HEK293 (cell line): ENCODE measurements around the gene ELOVL5.

ENCODE experiments used
- CTCF ChIA-PET: fragments of 350-600 bp; formaldehyde crosslinking; extraction: SDS; loops from one replicate; lab custom pipeline; 2021; ENCODE audit warnings: antibody characterized with exemption; lab: Yijun Ruan, JAX
- POLR2A ChIA-PET: fragments of 300-600 bp; formaldehyde crosslinking; extraction: SDS; loops from one replicate; lab custom pipeline; 2020; ENCODE audit warnings: antibody characterized with exemption, inconsistent platforms; lab: Yijun Ruan, JAX
- H3K27ac ChIP-seq: fragments of 200-500 bp; sonication (Bioruptor generic); 2 replicates; pipeline ENCODE4 v1.5.1; 2014; ENCODE audit warnings: low read depth, low read length, control low read depth, inconsistent platforms; ENCODE audit errors: extremely low read depth
- H3K36me3 ChIP-seq, 2 experiments: fragments of 200-500 bp in 1 of 2; sonication (Bioruptor generic) in 1 of 2; 1 replicate in 1 of 2; 2 replicates in 1 of 2; pipeline ENCODE4 v1.5.1; 2014 to 2017; ENCODE audit warnings: inconsistent platforms in 2 of 2, low read length in 2 of 2; ENCODE audit not compliant: control insufficient read depth in 2 of 2, insufficient read depth in 1 of 2
- H3K4me1 ChIP-seq: fragments of 200-500 bp; sonication (Bioruptor generic); 2 replicates; pipeline ENCODE4 v1.5.1; 2014; ENCODE audit warnings: mild to moderate bottlenecking, low read length, inconsistent platforms; ENCODE audit not compliant: control insufficient read depth, insufficient read depth
- H3K4me3 ChIP-seq: 2 replicates; pipeline ENCODE4 v1.5.1; 2011; ENCODE audit warnings: low read depth, mild to moderate bottlenecking, control low read depth, low read length, moderate library complexity
- H3K9me3 ChIP-seq: fragments of 200-500 bp; sonication (Bioruptor generic); 2 replicates; pipeline ENCODE4 v1.5.1; 2014; ENCODE audit warnings: low read depth, low read length, inconsistent platforms; ENCODE audit not compliant: control insufficient read depth, insufficient read depth
- KLF10 ChIP-seq: fragments of 450-650 bp; IDR thresholded peaks from 2 replicates; pipeline ENCODE4 v1.5.1; 2018; ENCODE audit warnings: missing biosample characterization, mild to moderate bottlenecking, missing genetic modification characterization
- YY1 ChIP-seq: fragments of 450-650 bp; formaldehyde crosslinking; IDR thresholded peaks from 2 replicates; pipeline ENCODE4 v1.5.1; 2018; ENCODE audit warnings: missing biosample characterization, missing genetic modification characterization
- ZNF121 ChIP-seq: fragments of 450-650 bp; formaldehyde crosslinking; IDR thresholded peaks from 2 replicates; pipeline ENCODE4 v1.5.1; 2016; ENCODE audit warnings: missing biosample characterization, missing genetic modification characterization
- ZNF19 ChIP-seq: fragments of 450-650 bp; formaldehyde crosslinking; IDR thresholded peaks from 2 replicates; pipeline ENCODE4; 2016; ENCODE audit warnings: missing biosample characterization, missing genetic modification characterization, low read depth
- ZNF2 ChIP-seq: fragments of 450-650 bp; formaldehyde crosslinking; IDR thresholded peaks from 2 replicates; pipeline ENCODE4 v1.5.1; 2016; ENCODE audit warnings: missing biosample characterization, missing genetic modification characterization
- ZNF473 ChIP-seq: fragments of 450-650 bp; formaldehyde crosslinking; IDR thresholded peaks from 2 replicates; pipeline ENCODE4 v1.5.1; 2017; ENCODE audit warnings: missing biosample characterization, missing genetic modification characterization
- ZNF501 ChIP-seq: fragments of 450-650 bp; formaldehyde crosslinking; IDR thresholded peaks from 2 replicates; pipeline ENCODE4 v1.5.1; 2016; ENCODE audit warnings: missing biosample characterization, missing genetic modification characterization
- ZNF530 ChIP-seq: fragments of 450-650 bp; formaldehyde crosslinking; IDR thresholded peaks from 2 replicates; pipeline ENCODE4 v1.5.1; 2016; ENCODE audit warnings: low read depth, missing biosample characterization, missing genetic modification characterization
- ZNF610 ChIP-seq: fragments of 450-650 bp; formaldehyde crosslinking; IDR thresholded peaks from 2 replicates; pipeline ENCODE4 v1.5.1; 2016; ENCODE audit warnings: missing biosample characterization, missing genetic modification characterization, borderline replicate concordance
- ZNF701 ChIP-seq: fragments of 450-650 bp; formaldehyde crosslinking; IDR thresholded peaks from 2 replicates; pipeline ENCODE4 v1.5.1; 2016; ENCODE audit warnings: missing biosample characterization, missing genetic modification characterization
- TF ChIP-seq, protein P1 (sequence below): fragments of 450-650 bp; formaldehyde crosslinking; IDR thresholded peaks from 2 replicates; pipeline ENCODE4 v1.5.1; 2016; ENCODE audit warnings: missing biosample characterization, missing genetic modification characterization
- TF ChIP-seq, protein P2 (sequence below): fragments of 450-650 bp; formaldehyde crosslinking; IDR thresholded peaks from 2 replicates; pipeline ENCODE4 v1.5.1; 2016; ENCODE audit warnings: missing biosample characterization, missing genetic modification characterization
- TF ChIP-seq, protein P3 (sequence below): fragments of 450-650 bp; formaldehyde crosslinking; IDR thresholded peaks from 2 replicates; pipeline ENCODE4 v1.5.1; 2016; ENCODE audit warnings: missing biosample characterization, missing genetic modification characterization
- TF ChIP-seq, protein P4 (sequence below): fragments of 450-650 bp; formaldehyde crosslinking; conservative IDR thresholded peaks from 2 replicates; pipeline ENCODE4 v1.5.1; 2016; ENCODE audit warnings: low read depth, missing biosample characterization, missing genetic modification characterization

The ELOVL5 gene

DNA sequence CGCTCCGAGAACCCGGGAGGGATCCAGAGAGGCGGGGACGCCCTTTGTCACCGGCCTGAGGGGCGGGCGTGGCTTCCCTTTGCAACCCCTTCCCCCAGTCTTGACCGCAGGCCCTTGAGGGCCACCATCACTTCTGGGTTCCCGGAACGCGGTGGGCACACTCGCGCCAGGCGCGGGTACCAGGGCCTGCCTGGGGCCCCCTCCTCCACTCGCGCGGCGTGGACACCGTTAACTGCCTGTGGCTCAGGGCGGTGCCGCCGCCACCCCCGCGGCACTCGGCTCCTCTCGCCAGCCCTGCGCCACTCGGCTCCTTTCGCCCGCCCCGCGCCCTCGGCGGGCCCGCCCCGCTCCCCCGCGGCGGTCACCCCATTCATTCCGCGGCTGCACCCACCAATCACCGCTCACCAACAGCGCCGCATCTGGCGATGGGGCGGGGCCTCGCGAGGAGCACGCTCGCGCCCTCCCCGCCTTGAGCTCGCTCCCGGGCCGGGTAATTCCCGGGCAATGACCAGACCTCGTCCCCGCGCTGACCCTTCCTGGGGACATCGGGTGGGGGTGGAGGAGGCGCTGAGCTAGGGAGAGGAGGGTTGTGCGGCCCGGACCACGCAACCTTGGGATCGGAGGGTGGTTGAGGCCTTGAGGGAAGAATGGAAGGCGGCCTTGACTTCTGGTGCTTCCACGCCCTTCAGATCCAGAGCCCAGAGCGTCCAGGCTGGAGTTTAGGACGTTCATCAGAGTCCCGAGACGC is 10.5 kb upstream of the ELOVL5 start (continued):
- TF ChIP-seq, protein P1, sequence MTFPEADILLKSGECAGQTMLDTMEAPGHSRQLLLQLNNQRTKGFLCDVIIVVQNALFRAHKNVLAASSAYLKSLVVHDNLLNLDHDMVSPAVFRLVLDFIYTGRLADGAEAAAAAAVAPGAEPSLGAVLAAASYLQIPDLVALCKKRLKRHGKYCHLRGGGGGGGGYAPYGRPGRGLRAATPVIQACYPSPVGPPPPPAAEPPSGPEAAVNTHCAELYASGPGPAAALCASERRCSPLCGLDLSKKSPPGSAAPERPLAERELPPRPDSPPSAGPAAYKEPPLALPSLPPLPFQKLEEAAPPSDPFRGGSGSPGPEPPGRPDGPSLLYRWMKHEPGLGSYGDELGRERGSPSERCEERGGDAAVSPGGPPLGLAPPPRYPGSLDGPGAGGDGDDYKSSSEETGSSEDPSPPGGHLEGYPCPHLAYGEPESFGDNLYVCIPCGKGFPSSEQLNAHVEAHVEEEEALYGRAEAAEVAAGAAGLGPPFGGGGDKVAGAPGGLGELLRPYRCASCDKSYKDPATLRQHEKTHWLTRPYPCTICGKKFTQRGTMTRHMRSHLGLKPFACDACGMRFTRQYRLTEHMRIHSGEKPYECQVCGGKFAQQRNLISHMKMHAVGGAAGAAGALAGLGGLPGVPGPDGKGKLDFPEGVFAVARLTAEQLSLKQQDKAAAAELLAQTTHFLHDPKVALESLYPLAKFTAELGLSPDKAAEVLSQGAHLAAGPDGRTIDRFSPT (tag by site-specific recombination), result peak; percentile 88
- TF ChIP-seq ZNF19, result no peak
- peak; percentile 27 for TF ChIP-seq YY1
- TF ChIP-seq ZNF610 (tag by site-specific recombination), result peak; percentile 63; the same call in 1 of the 2 replicates
- TF ChIP-seq, all 188 proteins: peak for 53

DNA sequence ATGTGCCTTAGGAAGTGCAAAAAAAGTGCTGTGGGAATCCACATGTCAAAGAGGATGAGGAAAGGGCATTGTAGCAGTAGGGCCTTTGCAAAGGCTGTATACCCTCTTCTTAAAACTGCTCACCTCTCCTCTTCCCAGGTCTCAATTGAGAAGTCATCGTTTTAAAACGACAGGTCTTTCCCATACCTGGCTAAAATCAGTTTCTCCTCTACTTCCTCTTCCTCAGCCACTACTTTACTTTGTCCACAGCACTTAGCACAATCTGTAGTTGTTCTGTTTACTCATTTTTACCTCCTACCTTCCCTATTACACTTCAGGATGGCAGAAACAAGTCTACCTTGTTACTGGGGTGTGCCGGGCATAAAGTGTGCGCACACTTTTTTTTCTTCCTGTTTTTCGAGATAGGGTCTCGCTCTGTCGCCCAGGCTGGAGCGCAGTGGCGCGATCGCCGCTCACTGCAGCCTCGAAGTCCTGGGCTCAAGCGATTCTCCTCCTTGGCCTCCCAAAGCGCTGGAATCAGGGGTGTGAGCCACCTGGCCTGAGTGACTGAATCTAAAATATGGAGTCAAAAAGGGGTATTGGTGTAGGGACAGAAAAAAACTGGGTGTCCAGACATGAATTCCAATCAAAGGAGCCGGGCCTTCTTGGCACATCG is 9.8 kb upstream of the ELOVL5 start:
- CTCF ChIA-PET, result no interaction called here
- TF ChIP-seq ZNF501 (0 out of 2 replicates have a peak, but pooled peaks have one; percentile 16), ZNF121 (tag by site-specific recombination) (0 out of 2 replicates have a peak, but pooled peaks have one; percentile 31), ZNF2 (no peak)
- TF ChIP-seq, protein P2, sequence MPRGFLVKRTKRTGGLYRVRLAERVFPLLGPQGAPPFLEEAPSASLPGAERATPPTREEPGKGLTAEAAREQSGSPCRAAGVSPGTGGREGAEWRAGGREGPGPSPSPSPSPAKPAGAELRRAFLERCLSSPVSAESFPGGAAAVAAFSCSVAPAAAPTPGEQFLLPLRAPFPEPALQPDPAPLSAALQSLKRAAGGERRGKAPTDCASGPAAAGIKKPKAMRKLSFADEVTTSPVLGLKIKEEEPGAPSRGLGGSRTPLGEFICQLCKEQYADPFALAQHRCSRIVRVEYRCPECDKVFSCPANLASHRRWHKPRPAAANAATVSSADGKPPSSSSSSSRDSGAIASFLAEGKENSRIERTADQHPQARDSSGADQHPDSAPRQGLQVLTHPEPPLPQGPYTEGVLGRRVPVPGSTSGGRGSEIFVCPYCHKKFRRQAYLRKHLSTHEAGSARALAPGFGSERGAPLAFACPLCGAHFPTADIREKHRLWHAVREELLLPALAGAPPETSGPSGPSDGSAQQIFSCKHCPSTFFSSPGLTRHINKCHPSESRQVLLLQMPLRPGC (tag by site-specific recombination), result 0 out of 2 replicates have a peak, but pooled peaks have one; percentile 14
- TF ChIP-seq, all 188 proteins: peak for 3
- Histone ChIP-seq H3K4me1 (peaks cover 23% of the 10 kb centered on the region), H3K36me3 (no peaks in the 10 kb centered on the region), H3K27ac (peak overlapping the region; percentile 92), H3K9me3 (no peaks in the 10 kb centered on the region), H3K4me3 (peak overlapping the region; percentile 58)
- POLR2A ChIA-PET, result interaction anchor here (1.0 to 1.6 kb wide), 7 partner anchors 10 to 437 kb away, joined by 4 to 30 read pairs (median 6); partner anchors contain the start of genes ELOVL5 and LRRC1

DNA sequence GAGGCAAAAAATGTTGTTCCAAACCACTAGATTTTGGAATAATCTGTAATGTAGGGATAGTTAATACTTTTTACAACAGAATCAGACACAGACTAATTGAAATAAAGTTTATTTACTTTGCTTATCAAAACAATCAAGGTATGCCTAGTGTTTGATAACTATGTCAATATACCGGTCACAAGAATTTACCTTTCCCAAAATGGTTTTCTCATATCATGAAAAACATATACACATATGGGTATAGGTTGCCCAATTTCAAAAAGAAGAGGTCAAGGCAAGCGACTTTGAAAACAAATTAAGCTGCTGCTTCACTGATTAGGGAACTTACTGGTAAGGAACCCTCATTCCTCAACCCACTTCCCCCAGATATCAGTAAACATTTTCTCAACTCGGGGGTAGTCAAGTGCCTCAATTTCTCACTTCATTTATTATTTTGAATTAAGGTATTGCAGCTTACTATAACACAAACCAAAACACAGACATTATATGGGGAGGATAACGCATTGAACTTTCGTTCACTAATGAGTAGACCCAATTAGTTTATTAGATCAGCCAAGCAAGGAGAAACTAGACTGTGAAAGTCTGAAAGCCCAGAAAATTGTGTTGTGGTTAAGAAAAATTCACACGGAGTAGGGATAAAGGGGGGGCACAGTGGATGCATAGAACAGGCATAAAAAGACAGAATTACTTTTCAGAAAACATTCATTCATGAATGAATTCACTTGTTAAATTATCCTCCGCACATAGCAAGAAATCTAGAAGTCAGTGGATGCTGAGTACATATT is 9.0 kb upstream of the ELOVL5 start:
- ChIA-PET CTCF (no interaction called here), POLR2A (interaction anchor here (1.0 kb wide), 1 partner anchor 9 kb away, joined by 3 read pairs; the partner anchor contains the start of gene ELOVL5)
- H3K36me3 ChIP-seq, result no peaks in the 10 kb centered on the region
- H3K9me3 ChIP-seq, result no peaks in the 10 kb centered on the region
- H3K27ac ChIP-seq, result no peak overlapping the region
- peaks cover 23% of the 10 kb centered on the region for H3K4me1 ChIP-seq
- H3K4me3 ChIP-seq, result no peak overlapping the region
- TF ChIP-seq, protein P1 (tag by site-specific recombination), result no peak
- TF ChIP-seq ZNF121 (tag by site-specific recombination), result no peak
- TF ChIP-seq, protein P3, sequence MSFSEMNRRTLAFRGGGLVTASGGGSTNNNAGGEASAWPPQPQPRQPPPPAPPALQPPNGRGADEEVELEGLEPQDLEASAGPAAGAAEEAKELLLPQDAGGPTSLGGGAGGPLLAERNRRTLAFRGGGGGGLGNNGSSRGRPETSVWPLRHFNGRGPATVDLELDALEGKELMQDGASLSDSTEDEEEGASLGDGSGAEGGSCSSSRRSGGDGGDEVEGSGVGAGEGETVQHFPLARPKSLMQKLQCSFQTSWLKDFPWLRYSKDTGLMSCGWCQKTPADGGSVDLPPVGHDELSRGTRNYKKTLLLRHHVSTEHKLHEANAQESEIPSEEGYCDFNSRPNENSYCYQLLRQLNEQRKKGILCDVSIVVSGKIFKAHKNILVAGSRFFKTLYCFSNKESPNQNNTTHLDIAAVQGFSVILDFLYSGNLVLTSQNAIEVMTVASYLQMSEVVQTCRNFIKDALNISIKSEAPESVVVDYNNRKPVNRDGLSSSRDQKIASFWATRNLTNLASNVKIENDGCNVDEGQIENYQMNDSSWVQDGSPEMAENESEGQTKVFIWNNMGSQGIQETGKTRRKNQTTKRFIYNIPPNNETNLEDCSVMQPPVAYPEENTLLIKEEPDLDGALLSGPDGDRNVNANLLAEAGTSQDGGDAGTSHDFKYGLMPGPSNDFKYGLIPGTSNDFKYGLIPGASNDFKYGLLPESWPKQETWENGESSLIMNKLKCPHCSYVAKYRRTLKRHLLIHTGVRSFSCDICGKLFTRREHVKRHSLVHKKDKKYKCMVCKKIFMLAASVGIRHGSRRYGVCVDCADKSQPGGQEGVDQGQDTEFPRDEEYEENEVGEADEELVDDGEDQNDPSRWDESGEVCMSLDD (tag by site-specific recombination), result no peak
- TF ChIP-seq ZNF530 (tag by site-specific recombination), result no peak
- TF ChIP-seq, protein P4, sequence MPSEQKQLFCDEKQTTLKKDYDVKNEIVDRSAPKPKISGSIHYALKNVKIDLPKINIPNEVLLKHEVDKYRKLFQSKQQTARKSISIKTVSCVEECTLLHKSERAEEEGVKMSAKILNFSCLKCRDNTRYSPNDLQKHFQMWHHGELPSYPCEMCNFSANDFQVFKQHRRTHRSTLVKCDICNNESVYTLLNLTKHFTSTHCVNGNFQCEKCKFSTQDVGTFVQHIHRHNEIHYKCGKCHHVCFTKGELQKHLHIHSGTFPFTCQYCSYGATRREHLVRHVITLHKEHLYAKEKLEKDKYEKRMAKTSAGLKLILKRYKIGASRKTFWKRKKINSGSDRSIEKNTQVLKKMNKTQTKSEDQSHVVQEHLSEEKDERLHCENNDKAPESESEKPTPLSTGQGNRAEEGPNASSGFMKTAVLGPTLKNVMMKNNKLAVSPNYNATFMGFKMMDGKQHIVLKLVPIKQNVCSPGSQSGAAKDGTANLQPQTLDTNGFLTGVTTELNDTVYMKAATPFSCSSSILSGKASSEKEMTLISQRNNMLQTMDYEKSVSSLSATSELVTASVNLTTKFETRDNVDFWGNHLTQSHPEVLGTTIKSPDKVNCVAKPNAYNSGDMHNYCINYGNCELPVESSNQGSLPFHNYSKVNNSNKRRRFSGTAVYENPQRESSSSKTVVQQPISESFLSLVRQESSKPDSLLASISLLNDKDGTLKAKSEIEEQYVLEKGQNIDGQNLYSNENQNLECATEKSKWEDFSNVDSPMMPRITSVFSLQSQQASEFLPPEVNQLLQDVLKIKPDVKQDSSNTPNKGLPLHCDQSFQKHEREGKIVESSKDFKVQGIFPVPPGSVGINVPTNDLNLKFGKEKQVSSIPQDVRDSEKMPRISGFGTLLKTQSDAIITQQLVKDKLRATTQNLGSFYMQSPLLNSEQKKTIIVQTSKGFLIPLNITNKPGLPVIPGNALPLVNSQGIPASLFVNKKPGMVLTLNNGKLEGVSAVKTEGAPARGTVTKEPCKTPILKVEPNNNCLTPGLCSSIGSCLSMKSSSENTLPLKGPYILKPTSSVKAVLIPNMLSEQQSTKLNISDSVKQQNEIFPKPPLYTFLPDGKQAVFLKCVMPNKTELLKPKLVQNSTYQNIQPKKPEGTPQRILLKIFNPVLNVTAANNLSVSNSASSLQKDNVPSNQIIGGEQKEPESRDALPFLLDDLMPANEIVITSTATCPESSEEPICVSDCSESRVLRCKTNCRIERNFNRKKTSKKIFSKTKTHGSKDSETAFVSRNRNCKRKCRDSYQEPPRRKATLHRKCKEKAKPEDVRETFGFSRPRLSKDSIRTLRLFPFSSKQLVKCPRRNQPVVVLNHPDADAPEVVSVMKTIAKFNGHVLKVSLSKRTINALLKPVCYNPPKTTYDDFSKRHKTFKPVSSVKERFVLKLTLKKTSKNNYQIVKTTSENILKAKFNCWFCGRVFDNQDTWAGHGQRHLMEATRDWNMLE, result no peak
- TF ChIP-seq ZNF701, result no peak
- TF ChIP-seq ZNF473, result no peak
- no peak for TF ChIP-seq KLF10 (tag by site-specific recombination)
